ENCODE results near the gene RAB8B. TPM values are rescaled to one million over a fixed set of nuclear protein-coding genes. Genes with fewer than 3 reads are reported as not detected.

Gene RAB8B
- total and polyA plus RNA-seq, 9 of the 15 experiments (the other 6 are each of a cell fraction or from before 2014, with no cell fraction given): 7.8 to 32.1 (median 24.2) TPM

- TF ChIP-seq, protein P1, sequence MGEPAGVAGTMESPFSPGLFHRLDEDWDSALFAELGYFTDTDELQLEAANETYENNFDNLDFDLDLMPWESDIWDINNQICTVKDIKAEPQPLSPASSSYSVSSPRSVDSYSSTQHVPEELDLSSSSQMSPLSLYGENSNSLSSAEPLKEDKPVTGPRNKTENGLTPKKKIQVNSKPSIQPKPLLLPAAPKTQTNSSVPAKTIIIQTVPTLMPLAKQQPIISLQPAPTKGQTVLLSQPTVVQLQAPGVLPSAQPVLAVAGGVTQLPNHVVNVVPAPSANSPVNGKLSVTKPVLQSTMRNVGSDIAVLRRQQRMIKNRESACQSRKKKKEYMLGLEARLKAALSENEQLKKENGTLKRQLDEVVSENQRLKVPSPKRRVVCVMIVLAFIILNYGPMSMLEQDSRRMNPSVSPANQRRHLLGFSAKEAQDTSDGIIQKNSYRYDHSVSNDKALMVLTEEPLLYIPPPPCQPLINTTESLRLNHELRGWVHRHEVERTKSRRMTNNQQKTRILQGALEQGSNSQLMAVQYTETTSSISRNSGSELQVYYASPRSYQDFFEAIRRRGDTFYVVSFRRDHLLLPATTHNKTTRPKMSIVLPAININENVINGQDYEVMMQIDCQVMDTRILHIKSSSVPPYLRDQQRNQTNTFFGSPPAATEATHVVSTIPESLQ (CRISPR knock-in tag; IDR thresholded peaks at IDR 0.05): no peak
- TF ChIP-seq ZNF253 (CRISPR knock-in tag; conservative IDR thresholded peaks at IDR 0.05) (no peak), BRF2 (IDR thresholded peaks at IDR 0.05; ENCODE audit: borderline replicate concordance, insufficient read depth, insufficient read length) (no peak), TCF3 (CRISPR knock-in tag; IDR thresholded peaks at IDR 0.05) (peak; percentile 91), SRSF7 (optimal IDR thresholded peaks at IDR 0.05; ENCODE audit: low read depth, low read length) (no peak), JUND (IDR thresholded peaks at IDR 0.05; ENCODE audit: borderline replicate concordance, low read depth, low read length) (peak; percentile 63), JUND (tag; IDR thresholded peaks at IDR 0.05; ENCODE audit: borderline replicate concordance, low read depth, low read length) (peak; percentile 67; the same call in 2 of the 3 replicates), BACH1 (tag; IDR thresholded peaks at IDR 0.05) (peak; percentile 11; the same call in 1 of the 2 replicates), MCM2 (IDR thresholded peaks at IDR 0.05; ENCODE audit: low read depth) (no peak), EHMT2 (IDR thresholded peaks at IDR 0.05) (no peak), ZNF785 (CRISPR knock-in tag; IDR thresholded peaks at IDR 0.05) (no peak), EWSR1 (IDR thresholded peaks at IDR 0.05; ENCODE audit: borderline replicate concordance, low read depth, partially characterized antibody) (no peak), PKNOX1 (IDR thresholded peaks at IDR 0.05) (peak; percentile 81), CBFA2T3 (IDR thresholded peaks at IDR 0.05) (peak; percentile 93), CXXC5 (CRISPR knock-in tag; IDR thresholded peaks at IDR 0.05) (peak; percentile 28; the same call in 1 of the 2 replicates), KHSRP (IDR thresholded peaks at IDR 0.05) (no peak), HCFC1 (IDR thresholded peaks at IDR 0.05; ENCODE audit: low read depth, low read length) (no peak), PHB2 (IDR thresholded peaks at IDR 0.05; ENCODE audit: low read depth) (no peak), NCOA2 (IDR thresholded peaks at IDR 0.05; ENCODE audit: partially characterized antibody in 2 of 2) (no peak), NUFIP1 (IDR thresholded peaks at IDR 0.05; ENCODE audit: partially characterized antibody) (no peak)
- TF ChIP-seq, protein P2, sequence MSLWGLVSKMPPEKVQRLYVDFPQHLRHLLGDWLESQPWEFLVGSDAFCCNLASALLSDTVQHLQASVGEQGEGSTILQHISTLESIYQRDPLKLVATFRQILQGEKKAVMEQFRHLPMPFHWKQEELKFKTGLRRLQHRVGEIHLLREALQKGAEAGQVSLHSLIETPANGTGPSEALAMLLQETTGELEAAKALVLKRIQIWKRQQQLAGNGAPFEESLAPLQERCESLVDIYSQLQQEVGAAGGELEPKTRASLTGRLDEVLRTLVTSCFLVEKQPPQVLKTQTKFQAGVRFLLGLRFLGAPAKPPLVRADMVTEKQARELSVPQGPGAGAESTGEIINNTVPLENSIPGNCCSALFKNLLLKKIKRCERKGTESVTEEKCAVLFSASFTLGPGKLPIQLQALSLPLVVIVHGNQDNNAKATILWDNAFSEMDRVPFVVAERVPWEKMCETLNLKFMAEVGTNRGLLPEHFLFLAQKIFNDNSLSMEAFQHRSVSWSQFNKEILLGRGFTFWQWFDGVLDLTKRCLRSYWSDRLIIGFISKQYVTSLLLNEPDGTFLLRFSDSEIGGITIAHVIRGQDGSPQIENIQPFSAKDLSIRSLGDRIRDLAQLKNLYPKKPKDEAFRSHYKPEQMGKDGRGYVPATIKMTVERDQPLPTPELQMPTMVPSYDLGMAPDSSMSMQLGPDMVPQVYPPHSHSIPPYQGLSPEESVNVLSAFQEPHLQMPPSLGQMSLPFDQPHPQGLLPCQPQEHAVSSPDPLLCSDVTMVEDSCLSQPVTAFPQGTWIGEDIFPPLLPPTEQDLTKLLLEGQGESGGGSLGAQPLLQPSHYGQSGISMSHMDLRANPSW (CRISPR knock-in tag; IDR thresholded peaks at IDR 0.05): no peak
Observed at GRCh38 chr15:63191895-63192618, 2.7 kb downstream of the RAB8B start (continued).
